Measurements from ENCODE around the gene MYO1D. TPM values are rescaled to one million over a fixed set of nuclear protein-coding genes. Genes with fewer than 3 reads are reported as not detected.

Gene MYO1D
- total RNA-seq, 1 donor from 2014 or later = 73.3 TPM

GRCh38 chr17:32493976-32494513 is 382.9 kb downstream of the MYO1D start:
- no peaks in the 10 kb centered on the region for H3K36me3 ChIP-seq
- peaks cover 7% of the 10 kb centered on the region for H3K4me1 ChIP-seq
- ATAC-seq = no peak
- no peak overlapping the region for H3K27ac ChIP-seq
- no peaks in the 10 kb centered on the region for H3K27me3 ChIP-seq
- H3K9me3 ChIP-seq = no peaks in the 10 kb centered on the region
- TF ChIP-seq CTCF (IDR thresholded peaks at IDR 0.05) = no peak
- intact Hi-C loops (cut with DNase I) = no loop called here
- DNase-seq = peak; percentile 58
- H3K4me3 ChIP-seq = no peak overlapping the region

DNA sequence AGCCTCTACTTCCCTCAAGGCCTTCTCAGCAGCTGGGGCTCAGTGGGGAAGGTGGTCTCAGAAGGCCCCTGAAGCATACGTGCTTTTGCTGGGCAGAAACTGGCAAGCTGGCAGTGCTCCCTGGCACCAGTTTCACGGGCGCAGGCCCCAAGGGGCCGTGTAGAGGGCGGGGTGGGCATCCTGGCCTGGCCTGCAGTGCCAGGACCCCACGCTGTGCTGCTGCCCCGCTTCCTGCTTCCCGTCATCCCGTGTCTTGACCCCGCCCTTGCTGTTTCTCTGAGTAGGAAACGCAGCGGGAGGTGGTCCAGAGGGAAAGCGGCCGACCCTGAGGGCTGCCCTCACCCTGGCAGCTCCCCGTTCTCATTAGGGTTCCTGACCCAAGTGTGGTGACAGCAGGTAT is 383.4 kb downstream of the MYO1D start:
- Histone ChIP-seq H3K4me1 (peaks cover 7% of the 10 kb centered on the region), H3K27ac (no peak overlapping the region), H3K9me3 (no peaks in the 10 kb centered on the region), H3K27me3 (no peaks in the 10 kb centered on the region), H3K36me3 (no peaks in the 10 kb centered on the region), H3K4me3 (no peak overlapping the region)
- TF ChIP-seq CTCF (IDR thresholded peaks at IDR 0.05) = no peak
- intact Hi-C loops (cut with DNase I) = no loop called here
- no peak for ATAC-seq
- DNase-seq = no peak

DNA sequence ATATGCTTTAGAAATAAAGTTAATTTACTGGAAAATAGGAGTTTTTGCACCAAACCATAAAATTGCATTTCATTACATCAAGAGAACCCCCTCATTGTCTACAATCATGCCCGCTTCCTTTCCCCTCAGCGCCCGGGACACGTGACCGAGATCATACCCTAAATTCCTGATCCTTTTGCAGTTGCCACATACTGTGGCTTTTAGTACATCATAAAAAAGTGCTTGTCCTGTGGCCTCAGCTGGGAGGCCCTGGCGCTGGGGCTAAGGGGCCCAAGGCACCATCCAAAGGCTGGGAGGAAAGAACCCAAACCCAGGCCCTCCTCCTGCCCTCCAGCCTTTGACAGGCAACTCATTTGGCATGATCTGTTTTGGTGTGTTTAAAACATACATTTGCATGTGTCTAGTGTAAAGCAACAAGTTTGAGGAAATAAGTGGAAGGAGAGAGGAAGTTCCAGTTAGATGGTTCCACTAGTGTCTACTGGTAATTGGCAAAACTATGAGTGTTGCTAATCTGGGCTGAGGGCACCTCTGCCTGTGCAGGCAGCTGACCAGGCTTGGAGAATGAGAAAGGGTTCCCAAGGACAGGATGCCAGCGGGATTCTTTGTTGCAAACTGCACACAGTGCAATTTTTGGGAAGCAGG is 384.2 kb downstream of the MYO1D start:
- Histone ChIP-seq H3K27ac (no peak overlapping the region), H3K27me3 (no peaks in the 10 kb centered on the region), H3K36me3 (no peaks in the 10 kb centered on the region), H3K4me1 (peaks cover 9% of the 10 kb centered on the region), H3K9me3 (no peaks in the 10 kb centered on the region), H3K4me3 (no peak overlapping the region)
- ATAC-seq (peak; percentile 8), DNase-seq (peak; percentile 51)
- no peak for TF ChIP-seq CTCF (IDR thresholded peaks at IDR 0.05)
- intact Hi-C loops (cut with DNase I) = no loop called here

DNA sequence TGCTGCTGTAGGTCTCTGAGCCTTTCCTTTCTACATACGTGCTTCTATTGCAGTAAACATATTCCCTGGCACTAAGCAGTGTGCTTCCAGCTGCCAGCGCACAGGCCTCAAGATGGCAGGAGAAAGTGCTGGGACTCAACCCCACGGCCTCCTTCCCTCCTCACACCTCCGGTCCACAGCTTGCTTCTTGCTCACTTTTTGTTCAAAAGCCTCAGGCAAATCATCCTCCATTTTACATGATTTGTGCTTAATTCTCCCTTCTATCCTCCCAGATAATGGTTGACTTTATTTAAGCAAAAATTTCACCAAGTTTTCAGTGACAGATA is 384.7 kb downstream of the MYO1D start:
- TF ChIP-seq CTCF (IDR thresholded peaks at IDR 0.05) = no peak
- Histone ChIP-seq H3K9me3 (no peaks in the 10 kb centered on the region), H3K4me1 (peaks cover 13% of the 10 kb centered on the region), H3K4me3 (no peak overlapping the region), H3K27me3 (no peaks in the 10 kb centered on the region), H3K36me3 (no peaks in the 10 kb centered on the region), H3K27ac (no peak overlapping the region)
- no peak for ATAC-seq
- intact Hi-C loops (cut with DNase I) = no loop called here
- DNase-seq = no peak

DNA sequence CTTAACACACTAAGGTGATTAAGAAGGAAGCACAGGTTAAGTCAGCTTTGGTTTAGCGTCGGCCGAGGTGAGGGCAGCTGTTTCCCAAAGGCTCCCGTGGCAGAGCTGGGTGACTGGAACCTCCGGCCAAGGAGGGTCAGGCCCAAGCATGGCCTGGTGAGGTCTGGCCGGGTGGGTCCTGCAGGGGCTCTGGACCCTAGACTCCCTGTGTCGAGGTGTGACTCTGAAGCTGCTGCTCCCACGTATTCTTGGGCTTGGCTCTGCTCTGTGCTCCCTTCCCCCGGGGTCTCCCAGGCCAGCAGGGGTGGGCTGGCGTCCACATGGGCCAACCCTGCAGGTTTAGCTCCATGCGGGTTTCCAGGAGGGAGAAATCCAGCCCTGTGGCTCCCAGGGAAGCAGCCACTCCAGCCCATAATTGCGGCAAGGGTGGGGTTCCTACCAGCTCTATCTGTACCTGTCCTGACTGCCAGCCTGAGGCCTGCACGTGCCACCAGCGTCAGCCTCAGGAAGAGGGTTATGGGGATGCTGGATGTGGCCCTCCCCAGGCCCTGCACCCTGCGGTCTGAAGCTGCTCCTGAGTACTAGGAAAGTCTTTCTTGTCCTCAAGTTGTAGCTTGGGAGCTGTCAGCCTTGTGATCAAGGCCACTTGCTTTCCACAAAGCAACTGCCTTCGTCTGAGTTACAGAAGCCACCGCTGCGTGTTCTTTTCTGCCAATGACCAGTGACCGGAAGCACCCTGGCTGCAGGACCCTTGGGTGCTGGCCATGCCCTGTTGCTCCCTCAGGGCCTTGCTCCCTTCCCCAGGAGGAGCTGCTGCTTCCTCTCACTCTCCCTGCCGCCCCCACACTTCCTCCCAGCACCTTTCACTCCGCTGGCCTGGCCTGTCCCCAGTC is 385.3 kb downstream of the MYO1D start:
- ATAC-seq (no peak), DNase-seq (peak; percentile 60)
- Histone ChIP-seq H3K9me3 (no peaks in the 10 kb centered on the region), H3K27ac (no peak overlapping the region), H3K4me3 (no peak overlapping the region), H3K36me3 (no peaks in the 10 kb centered on the region), H3K27me3 (no peaks in the 10 kb centered on the region), H3K4me1 (peaks cover 13% of the 10 kb centered on the region)
- intact Hi-C loops (cut with DNase I) = no loop called here
- TF ChIP-seq CTCF (IDR thresholded peaks at IDR 0.05) = no peak

Data from upper lobe of right lung (tissue), 1 donor.